DND-41 (cell line): ENCODE data around the gene CHD1.

Experiments used
- ATAC-seq: fragments of 200-7000 bp; cut with Tn5 transposase; 3 replicates; pipeline ENCODE4 v1.9.1; 2021; ENCODE audit warnings: low read depth; ENCODE audit not compliant: insufficient read depth
- DNase-seq: peaks from one replicate; pipeline ENCODE4 v3.0.0-alpha.2; 2020
- H2AFZ ChIP-seq: 2 replicates; pipeline ENCODE4 v1.6.0; 2012; ENCODE audit warnings: low read depth, low read length
- H3K27ac ChIP-seq: 2 replicates; pipeline ENCODE4 v1.5.1; 2012; ENCODE audit warnings: low read length, inconsistent platforms
- H3K27me3 ChIP-seq: fragments of 200-600 bp; sonication (generic); 2 replicates; pipeline ENCODE4 v1.6.0; 2012; ENCODE audit warnings: low read length, mild to moderate bottlenecking, inconsistent platforms; ENCODE audit not compliant: insufficient read depth, poor library complexity
- H3K36me3 ChIP-seq: 2 replicates; pipeline ENCODE4 v1.5.1; 2012; ENCODE audit warnings: low read length, inconsistent platforms; ENCODE audit not compliant: insufficient read depth
- H3K4me1 ChIP-seq: 2 replicates; pipeline ENCODE4 v1.5.1; 2012; ENCODE audit warnings: mild to moderate bottlenecking, low read length; ENCODE audit not compliant: insufficient read depth
- H3K4me2 ChIP-seq: 2 replicates; pipeline ENCODE4 v1.6.0; 2012; ENCODE audit warnings: mild to moderate bottlenecking, moderate library complexity, low read length, inconsistent platforms; ENCODE audit not compliant: insufficient read depth
- H3K4me3 ChIP-seq, 2 experiments: fragments of 200-600 bp in 1 of 2; shearing (Covaris generic) in 1 of 2; 2 replicates each; pipeline ENCODE4 v1.5.1; 2012 to 2016; ENCODE audit warnings: inconsistent platforms in 2 of 2, low read length in 2 of 2, mild to moderate bottlenecking in 2 of 2, low read depth in 1 of 2, moderate library complexity in 1 of 2
- H3K79me2 ChIP-seq: 2 replicates; pipeline ENCODE4 v1.6.0; 2012; ENCODE audit warnings: low read length, inconsistent platforms; ENCODE audit not compliant: insufficient read depth
- H3K9ac ChIP-seq: 2 replicates; pipeline ENCODE4 v1.6.0; 2012; ENCODE audit warnings: low read depth, mild to moderate bottlenecking, inconsistent platforms, low read length, moderate library complexity
- H3K9me3 ChIP-seq: 2 replicates; pipeline ENCODE4 v1.5.1; 2012; ENCODE audit warnings: low read length, moderate library complexity, mild to moderate bottlenecking, inconsistent platforms; ENCODE audit not compliant: insufficient read depth, severe bottlenecking
- H4K20me1 ChIP-seq: 2 replicates; pipeline ENCODE4 v1.6.0; 2012; ENCODE audit warnings: low read length; ENCODE audit not compliant: insufficient read depth
- CTCF ChIP-seq: IDR thresholded peaks from 2 replicates; pipeline ENCODE4 v1.5.1; 2012; ENCODE audit warnings: borderline replicate concordance, low read length, moderate library complexity, mild to moderate bottlenecking; ENCODE audit not compliant: poor library complexity, severe bottlenecking; ENCODE audit errors: extremely low read depth
- EZH2 ChIP-seq: IDR thresholded peaks from 3 replicates; pipeline ENCODE4 v1.6.1; 2012; ENCODE audit warnings: borderline replicate concordance, low read depth, mild to moderate bottlenecking, moderate library complexity, low read length, inconsistent platforms; ENCODE audit not compliant: severe bottlenecking

The CHD1 gene

GRCh38 chr5:98954392-98955028 is 25.7 kb upstream of the CHD1 start:
- H3K4me1 ChIP-seq, result no peaks in the 10 kb centered on the region
- no peak overlapping the region for H2AFZ ChIP-seq
- TF ChIP-seq CTCF (no peak), EZH2 (no peak)
- no peaks in the 10 kb centered on the region for H3K79me2 ChIP-seq
- DNase-seq (no peak), ATAC-seq (no peak)
- no peaks in the 10 kb centered on the region for H3K36me3 ChIP-seq
- no peaks in the 10 kb centered on the region for H4K20me1 ChIP-seq
- H3K4me2 ChIP-seq, result no peak overlapping the region
- H3K9ac ChIP-seq, result no peak overlapping the region
- H3K27ac ChIP-seq, result no peak overlapping the region
- H3K27me3 ChIP-seq, result no peaks in the 10 kb centered on the region
- H3K4me3 ChIP-seq, result no peak overlapping the region
- H3K9me3 ChIP-seq, result no peaks in the 10 kb centered on the region

- Histone ChIP-seq H3K9ac (no peak overlapping the region), H4K20me1 (no peaks in the 10 kb centered on the region), H3K4me1 (no peaks in the 10 kb centered on the region), H3K4me3 (no peak overlapping the region), H3K27ac (no peak overlapping the region), H2AFZ (no peak overlapping the region), H3K9me3 (no peaks in the 10 kb centered on the region), H3K27me3 (no peaks in the 10 kb centered on the region), H3K4me2 (no peak overlapping the region), H3K79me2 (no peaks in the 10 kb centered on the region), H3K36me3 (no peaks in the 10 kb centered on the region)
- no peak for TF ChIP-seq CTCF
- no peak for TF ChIP-seq EZH2
- DNase-seq (no peak), ATAC-seq (no peak)
Observed at GRCh38 chr5:98942847-98943246, 14.0 kb upstream of the CHD1 start.

- no peaks in the 10 kb centered on the region for H4K20me1 ChIP-seq
- no peaks in the 10 kb centered on the region for H3K4me1 ChIP-seq
- TF ChIP-seq EZH2 (no peak), CTCF (no peak)
- DNase-seq (no peak), ATAC-seq (no peak)
- no peaks in the 10 kb centered on the region for H3K36me3 ChIP-seq
- no peak overlapping the region for H3K4me3 ChIP-seq
- H3K27me3 ChIP-seq, result no peaks in the 10 kb centered on the region
- H3K79me2 ChIP-seq, result no peaks in the 10 kb centered on the region
- H2AFZ ChIP-seq, result no peak overlapping the region
- H3K4me2 ChIP-seq, result no peak overlapping the region
- no peak overlapping the region for H3K27ac ChIP-seq
- no peak overlapping the region for H3K9ac ChIP-seq
- H3K9me3 ChIP-seq, result no peaks in the 10 kb centered on the region
Observed at GRCh38 chr5:98941131-98941883, 12.5 kb upstream of the CHD1 start.
